ENCODE results near the gene TRPM3. TPM values are rescaled to one million over a fixed set of nuclear protein-coding genes. Genes with fewer than 3 reads are reported as not detected.

TRPM3 gene
- total RNA-seq, 1 experiment from 2014 or later: not detected

- DNase-seq (ENCODE audit: low read depth): no peak
Observed at GRCh38 chr9:70947511-70947910, 173.9 kb downstream of the TRPM3 start.

DNA sequence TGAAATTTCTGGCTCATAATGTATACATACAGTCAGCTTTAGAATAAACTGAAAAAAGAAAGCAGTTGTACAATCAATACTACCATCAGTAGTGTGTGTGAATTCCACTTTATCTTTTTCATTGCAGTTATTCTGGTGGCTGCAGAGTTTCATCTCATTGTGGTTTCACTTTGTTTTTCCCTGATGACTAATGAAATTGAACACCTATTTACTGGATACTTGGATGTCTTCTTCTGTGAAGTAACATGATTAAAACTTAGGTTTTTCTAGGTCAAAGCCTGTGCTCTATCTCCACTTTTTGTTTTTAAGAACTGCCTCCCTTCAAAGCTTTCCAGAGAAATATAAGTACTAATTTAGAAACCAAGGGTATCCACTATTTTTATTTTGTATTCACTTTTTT is 174.3 kb downstream of the TRPM3 start:
- no peak for DNase-seq (ENCODE audit: low read depth)

- no peak for DNase-seq (ENCODE audit: low read depth)
Observed at GRCh38 chr9:70945301-70945700, 176.1 kb downstream of the TRPM3 start.

- DNase-seq (ENCODE audit: low read depth): no peak
Observed at GRCh38 chr9:70941191-70941590, 180.2 kb downstream of the TRPM3 start.

DNA sequence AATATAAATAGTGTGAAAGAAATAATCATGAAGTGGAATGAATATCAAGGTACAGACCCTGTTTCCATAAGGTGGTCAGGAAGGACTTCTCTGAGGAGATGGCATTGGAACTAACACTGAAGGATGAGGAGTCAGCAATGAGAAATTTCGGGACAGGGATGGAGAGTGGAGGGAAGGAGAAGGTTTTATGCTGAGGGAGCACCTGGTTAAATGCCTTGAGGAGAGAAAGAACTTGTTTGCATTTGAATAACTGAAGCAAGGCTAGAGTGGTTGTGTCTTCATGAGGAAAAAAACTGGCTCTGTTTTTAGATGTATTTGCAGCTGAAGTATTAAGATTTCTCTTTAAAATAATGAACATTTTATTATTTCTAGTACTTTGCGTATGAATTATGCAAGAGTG is 180.8 kb downstream of the TRPM3 start:
- no peak for DNase-seq (ENCODE audit: low read depth)

- DNase-seq (ENCODE audit: low read depth): no peak
Observed at GRCh38 chr9:70936536-70936935, 184.9 kb downstream of the TRPM3 start.

DNA sequence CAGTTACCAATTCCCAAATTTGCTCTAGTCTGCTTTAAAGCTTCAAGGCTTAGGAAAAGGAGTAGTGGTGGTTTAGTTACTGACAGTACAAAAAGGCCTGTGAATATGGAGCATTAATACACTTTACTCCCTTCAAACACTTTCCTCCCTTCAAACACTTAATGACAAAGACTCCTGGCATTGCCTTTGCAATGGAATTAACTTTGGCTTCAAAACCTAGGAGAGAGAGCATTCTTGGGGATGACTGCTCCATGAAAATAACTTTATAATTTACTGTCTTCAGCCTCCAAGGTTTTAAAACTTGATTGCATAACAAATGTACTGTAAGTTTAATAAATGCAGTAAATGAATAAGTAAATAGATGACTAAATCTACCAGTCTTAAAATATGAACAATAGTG is 185.6 kb downstream of the TRPM3 start:
- no peak for DNase-seq (ENCODE audit: low read depth)

GRCh38 chr9:70934642-70935041 is 186.8 kb downstream of the TRPM3 start:
- DNase-seq (ENCODE audit: low read depth): no peak

DNA sequence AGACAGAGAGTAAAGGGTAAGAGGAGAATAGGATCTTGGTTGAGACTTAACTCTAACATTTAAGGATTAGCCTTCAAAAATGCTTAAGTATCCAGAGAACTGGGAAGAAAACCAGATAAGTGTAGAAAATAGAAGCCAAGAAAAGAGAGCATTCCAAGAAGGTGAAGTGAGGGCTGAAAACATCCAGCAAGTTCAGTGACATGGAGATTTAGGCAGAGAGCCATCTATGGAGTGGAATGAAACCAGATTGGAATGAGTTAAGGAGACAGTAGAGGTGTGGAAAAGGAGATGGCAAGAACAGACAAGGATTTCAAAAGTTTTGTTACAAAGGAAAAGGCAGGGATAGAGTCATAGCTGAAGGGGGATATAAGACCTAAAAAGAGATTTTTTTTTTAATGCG is 188.1 kb downstream of the TRPM3 start:
- DNase-seq (ENCODE audit: low read depth): no peak

DNA sequence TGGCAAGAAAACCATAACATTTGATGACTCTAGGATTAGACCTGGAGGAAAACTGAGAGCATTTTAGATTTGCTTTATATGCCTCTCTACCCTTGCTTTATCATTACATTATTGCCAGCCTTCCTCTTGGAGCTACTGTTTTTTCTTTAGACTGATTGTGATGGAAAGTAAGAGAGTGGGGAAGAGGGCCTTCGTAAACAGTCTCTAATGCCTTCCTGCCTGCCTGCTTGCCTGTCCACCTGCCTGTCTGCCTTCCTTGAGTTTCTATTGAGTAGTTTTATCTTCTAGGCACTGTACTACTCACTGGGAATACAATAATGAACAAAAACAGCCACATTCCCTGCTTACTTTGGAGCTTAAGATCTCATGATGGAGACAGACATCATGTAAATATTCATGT is 189.3 kb downstream of the TRPM3 start:
- DNase-seq (ENCODE audit: low read depth): no peak

DNA sequence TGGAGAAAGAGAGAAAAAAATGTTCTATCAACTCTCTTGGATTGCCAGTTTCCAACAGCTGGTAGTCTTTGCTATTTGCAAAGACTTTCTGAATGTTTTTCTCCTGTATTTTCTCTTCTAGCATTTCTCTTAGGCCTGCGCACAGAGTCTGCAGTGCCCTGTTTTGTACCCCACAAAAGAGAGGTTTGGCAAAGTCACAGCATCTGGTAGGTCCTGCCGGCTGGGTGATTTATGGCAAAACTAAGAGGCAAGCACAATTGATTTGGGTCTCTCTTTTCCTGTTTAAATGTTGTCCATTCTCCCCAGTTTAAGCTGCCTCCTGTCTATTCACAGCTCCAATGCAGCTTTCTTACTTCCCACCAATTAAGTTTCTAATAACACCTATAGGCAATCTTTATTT is 193.9 kb downstream of the TRPM3 start:
- no peak for DNase-seq (ENCODE audit: low read depth)

- DNase-seq (ENCODE audit: low read depth): peak; percentile 53
Observed at GRCh38 chr9:70924895-70925547, 196.4 kb downstream of the TRPM3 start.

DNA sequence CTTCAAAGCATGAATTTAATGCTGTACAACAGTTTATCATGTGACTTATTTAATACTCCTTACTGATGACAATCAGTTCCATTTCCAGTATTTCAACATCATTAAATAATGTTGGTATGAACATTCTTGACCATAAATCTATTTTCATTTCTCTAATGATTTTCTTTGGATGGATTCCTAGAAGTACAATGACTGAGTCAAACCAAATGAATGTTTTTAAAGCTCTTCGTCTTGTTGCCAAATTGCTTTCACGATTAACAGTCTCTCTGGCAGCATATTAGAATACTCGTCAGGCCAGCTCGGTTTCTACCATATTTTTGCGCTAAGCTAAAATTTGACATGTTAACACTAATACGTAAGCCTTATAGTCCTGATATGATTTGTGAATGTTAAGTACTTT is 197.0 kb downstream of the TRPM3 start:
- peak; percentile 2 for DNase-seq (ENCODE audit: low read depth)

- no peak for DNase-seq (ENCODE audit: low read depth)
Observed at GRCh38 chr9:70923961-70924360, 197.5 kb downstream of the TRPM3 start.

DNA sequence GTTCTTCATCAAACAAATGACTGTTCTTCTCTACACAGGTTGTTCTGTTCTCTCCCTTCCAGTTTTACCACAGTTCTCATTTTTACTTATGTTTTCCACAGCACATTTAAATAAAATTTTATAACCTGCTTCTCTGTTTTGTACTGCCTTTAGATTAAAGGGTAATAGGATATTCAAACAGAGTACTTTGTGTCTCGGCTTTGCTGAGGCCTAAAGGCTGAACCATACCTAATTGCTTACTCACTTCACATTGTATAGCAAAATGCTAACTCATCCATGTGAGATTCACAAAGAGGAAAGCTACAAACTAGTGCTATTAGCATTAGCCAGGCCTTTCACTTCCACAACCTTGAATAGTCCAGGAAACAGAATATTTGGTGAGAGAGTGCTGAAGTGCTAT is 200.3 kb downstream of the TRPM3 start:
- peak; percentile 28 for DNase-seq (ENCODE audit: low read depth)

GRCh38 chr9:70917277-70917676 is 204.1 kb downstream of the TRPM3 start:
- DNase-seq (ENCODE audit: low read depth): no peak

- DNase-seq (ENCODE audit: low read depth): no peak
Observed at GRCh38 chr9:70911791-70912190, 209.6 kb downstream of the TRPM3 start.

DNA sequence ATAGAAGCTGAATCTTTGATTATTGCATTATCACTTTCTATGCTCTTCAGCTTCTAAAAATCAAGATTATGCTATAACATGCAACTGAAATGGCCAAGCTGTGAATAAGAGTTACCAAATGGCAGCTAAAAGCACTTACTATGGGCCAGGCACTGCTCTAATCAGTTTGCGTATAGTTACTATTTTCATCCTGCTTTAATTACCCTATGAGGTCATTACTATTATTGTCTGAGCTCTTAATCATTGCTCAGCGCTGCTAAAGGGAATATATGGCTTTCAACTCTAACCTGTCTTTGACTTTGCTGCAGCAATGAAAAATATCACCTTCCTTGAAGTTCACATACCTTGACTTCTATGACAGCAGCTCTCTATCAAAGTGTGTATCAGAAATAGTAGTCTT is 210.8 kb downstream of the TRPM3 start:
- DNase-seq (ENCODE audit: low read depth): no peak

DNA sequence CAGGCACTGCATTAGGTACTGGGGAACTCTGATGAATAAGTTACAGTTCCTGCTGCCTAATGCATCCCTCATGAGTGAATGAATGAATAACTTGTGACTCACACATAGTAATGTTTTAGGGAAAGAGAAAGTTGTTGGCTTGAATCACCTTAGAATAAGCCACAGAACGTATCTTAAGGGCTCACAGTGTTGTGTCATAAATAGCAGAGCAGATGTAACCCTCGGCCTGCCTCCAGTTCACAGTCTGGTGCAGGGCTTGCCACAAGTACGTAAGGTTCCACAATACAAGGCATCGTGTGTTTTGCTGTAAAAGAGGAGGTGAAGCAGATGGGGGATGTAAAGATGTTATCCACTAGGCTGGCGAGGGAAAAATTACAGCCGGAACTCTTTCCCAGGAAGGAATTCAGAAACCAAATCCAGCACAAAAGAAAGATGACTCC is 218.7 kb downstream of the TRPM3 start:
- DNase-seq (ENCODE audit: low read depth): peak; percentile 91

DNA sequence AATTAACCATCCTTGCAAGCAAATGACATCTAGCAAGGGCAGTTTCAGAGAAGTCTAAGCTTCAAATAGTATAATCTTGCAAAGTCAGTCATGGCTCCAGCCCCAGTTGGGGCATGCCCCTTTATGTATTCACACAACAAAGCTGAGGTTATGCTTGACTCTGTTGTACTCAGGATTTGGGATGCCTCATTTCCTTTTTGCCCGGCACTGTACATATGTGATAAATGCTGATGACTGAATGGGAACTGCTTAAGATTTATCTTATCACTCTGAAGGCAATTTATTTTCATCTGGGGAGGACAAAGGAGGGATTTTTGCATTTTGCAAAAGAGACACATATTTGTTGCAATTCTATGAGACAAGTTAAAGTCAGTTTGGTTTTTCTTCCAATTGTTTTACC is 219.2 kb downstream of the TRPM3 start:
- DNase-seq (ENCODE audit: low read depth): peak; percentile 6

DNA sequence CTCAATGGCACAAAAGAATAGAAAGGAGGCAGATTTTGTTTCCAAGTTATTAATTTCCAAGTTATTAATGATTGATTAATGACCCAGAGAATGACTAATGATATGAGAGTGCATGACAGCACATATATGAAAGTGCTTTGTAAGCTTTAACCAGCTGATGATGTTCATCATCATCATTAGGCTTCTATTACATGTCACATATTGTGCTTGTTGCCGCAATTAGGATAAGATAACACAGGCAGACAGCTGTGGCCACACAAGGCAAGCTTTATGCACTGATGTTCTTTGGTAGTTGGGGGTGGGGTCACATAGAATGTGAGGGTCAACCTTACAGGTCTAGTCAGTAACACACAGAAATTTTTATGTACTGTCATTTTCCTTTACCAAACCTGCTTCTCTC is 219.7 kb downstream of the TRPM3 start:
- no peak for DNase-seq (ENCODE audit: low read depth)

DNA sequence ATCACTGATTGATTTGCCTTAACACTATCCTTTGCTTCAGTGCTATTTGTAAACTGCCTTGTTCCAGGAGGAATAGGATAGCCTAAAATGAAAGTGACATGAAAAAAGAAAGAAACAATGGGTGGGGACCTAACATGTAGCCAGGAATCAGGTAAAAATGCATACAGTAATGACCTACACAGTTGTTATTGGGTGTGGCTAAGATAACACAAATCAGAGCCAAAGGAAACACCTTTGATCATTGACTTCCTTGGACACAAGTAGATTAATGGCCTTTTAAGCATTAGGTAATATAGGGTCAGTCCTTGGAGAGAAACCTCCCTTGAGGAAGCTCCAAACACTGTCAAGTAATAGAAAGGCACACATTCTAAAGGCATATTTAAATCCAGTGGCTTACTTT is 220.4 kb downstream of the TRPM3 start:
- no peak for DNase-seq (ENCODE audit: low read depth)

- no peak for DNase-seq (ENCODE audit: low read depth)
Observed at GRCh38 chr9:70893580-70894122, 227.8 kb downstream of the TRPM3 start.

GRCh38 chr9:70888471-70888870 is 232.9 kb downstream of the TRPM3 start:
- DNase-seq (ENCODE audit: low read depth): no peak

All from RPMI7951 (cell line).